ENCODE results near the gene SMAD2. TPM values are rescaled to one million over a fixed set of nuclear protein-coding genes. Genes with fewer than 3 reads are reported as not detected.

Gene SMAD2
- total and polyA plus RNA-seq, 2 experiments from 2014 or later, result 58.5 to 108 TPM

DNA sequence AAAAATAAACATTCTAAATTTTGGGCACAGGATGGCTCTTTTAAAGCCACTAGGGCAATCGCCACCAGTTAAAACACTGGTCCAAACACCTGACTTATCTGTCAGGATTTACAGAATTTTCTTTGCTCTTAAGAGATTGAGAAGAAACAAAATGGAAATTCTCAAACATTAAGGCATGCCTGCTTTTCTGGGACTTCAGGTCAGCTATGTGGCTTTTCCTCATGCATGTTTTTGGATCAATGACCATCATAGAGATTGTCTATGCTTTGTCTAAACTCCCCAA, 112.7 kb downstream of the SMAD2 start:
- Histone ChIP-seq H4K20me1 (ENCODE audit: insufficient read depth, poor library complexity, severe bottlenecking) (no peaks in the 10 kb centered on the region), H3K27ac (no peak overlapping the region), H3K4me2 (peak overlapping the region; percentile 2)

DNA sequence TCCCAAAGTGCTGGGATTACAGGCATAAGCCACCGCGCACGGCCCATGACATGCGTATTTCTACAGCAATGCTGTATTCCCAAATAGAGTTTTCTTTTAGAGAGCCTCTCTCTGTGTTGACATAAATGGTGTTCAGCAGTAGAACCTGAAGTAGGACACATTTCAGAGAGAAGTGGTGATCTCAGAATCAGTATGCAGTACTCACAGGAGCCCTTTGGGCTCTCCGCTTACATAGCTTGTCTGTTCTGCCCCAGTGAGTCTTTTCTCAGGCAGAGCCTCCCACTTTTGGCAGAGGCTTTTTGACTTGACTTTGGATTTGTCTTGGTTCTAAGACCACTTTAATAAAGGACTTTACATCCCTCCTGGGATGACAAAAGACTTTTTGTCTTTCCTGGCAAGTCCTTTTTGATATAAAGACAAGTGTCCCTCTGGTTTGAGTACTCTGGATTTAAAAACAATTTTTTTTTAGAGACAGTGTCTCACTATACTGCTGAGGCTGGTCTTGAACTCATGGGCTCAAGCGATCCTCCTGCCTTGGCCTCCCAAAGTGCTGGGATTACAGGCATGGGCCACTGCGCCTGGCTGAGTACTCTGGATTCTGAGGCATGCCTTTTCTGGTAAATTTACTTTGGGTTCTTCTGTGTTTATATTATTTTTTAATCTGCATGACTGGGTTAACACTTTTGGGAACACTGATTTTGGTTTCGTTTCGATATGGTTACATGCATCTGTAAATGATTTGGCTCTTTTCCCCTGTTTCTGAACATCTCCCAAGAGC, 113.3 kb downstream of the SMAD2 start:
- H3K36me3 ChIP-seq (replicated peaks; ENCODE audit: insufficient read depth, low read depth), result no peaks in the 10 kb centered on the region
- H3K27ac ChIP-seq, result no peak overlapping the region
- H3K4me1 ChIP-seq (ENCODE audit: insufficient read depth), result no peaks in the 10 kb centered on the region
- no peaks in the 10 kb centered on the region for H3K79me2 ChIP-seq
- H3K9me2 ChIP-seq (replicated peaks; ENCODE audit: insufficient read depth), result no peaks in the 10 kb centered on the region
- TF ChIP-seq EZH2 (IDR thresholded peaks at IDR 0.05; ENCODE audit: borderline replicate concordance) (no peak), EZH2phosphoT487 (IDR thresholded peaks at IDR 0.05; ENCODE audit: low read depth, severe bottlenecking, unreplicated experiment) (no peak)
- TF ChIP-seq, protein P1, sequence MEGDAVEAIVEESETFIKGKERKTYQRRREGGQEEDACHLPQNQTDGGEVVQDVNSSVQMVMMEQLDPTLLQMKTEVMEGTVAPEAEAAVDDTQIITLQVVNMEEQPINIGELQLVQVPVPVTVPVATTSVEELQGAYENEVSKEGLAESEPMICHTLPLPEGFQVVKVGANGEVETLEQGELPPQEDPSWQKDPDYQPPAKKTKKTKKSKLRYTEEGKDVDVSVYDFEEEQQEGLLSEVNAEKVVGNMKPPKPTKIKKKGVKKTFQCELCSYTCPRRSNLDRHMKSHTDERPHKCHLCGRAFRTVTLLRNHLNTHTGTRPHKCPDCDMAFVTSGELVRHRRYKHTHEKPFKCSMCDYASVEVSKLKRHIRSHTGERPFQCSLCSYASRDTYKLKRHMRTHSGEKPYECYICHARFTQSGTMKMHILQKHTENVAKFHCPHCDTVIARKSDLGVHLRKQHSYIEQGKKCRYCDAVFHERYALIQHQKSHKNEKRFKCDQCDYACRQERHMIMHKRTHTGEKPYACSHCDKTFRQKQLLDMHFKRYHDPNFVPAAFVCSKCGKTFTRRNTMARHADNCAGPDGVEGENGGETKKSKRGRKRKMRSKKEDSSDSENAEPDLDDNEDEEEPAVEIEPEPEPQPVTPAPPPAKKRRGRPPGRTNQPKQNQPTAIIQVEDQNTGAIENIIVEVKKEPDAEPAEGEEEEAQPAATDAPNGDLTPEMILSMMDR (IDR thresholded peaks at IDR 0.05; ENCODE audit: poor library complexity), result no peak
- H3K4me3 ChIP-seq, result no peak overlapping the region
- 94% methylated on average over 9 of the region's 9 CpGs for WGBS (ENCODE audit: low lambda C conversion rate, missing lambda C conversion rate)
- no peak overlapping the region for H2AFZ ChIP-seq
- no peak for DNase-seq (ENCODE audit: low spot score)
- H4K20me1 ChIP-seq (ENCODE audit: insufficient read depth, poor library complexity, severe bottlenecking), result no peaks in the 10 kb centered on the region
- H3K4me2 ChIP-seq, result peak overlapping the region; percentile 2
- H3K9me3 ChIP-seq (ENCODE audit: low read depth), result no peaks in the 10 kb centered on the region
- no peaks in the 10 kb centered on the region for H3K27me3 ChIP-seq

More for the DNA sequence above, 112.7 kb downstream of the SMAD2 start:
- TF ChIP-seq, protein P1 (IDR thresholded peaks at IDR 0.05; ENCODE audit: poor library complexity), result no peak
- TF ChIP-seq EZH2 (IDR thresholded peaks at IDR 0.05; ENCODE audit: borderline replicate concordance) (no peak), EZH2phosphoT487 (IDR thresholded peaks at IDR 0.05; ENCODE audit: low read depth, severe bottlenecking, unreplicated experiment) (no peak)
- H3K9me2 ChIP-seq (replicated peaks; ENCODE audit: insufficient read depth), result no peaks in the 10 kb centered on the region
- H3K79me2 ChIP-seq, result no peaks in the 10 kb centered on the region
- DNase-seq (ENCODE audit: low spot score), result no peak
- H3K4me1 ChIP-seq (ENCODE audit: insufficient read depth), result no peaks in the 10 kb centered on the region
- H2AFZ ChIP-seq, result no peak overlapping the region
- H3K9me3 ChIP-seq (ENCODE audit: low read depth), result no peaks in the 10 kb centered on the region
- no peaks in the 10 kb centered on the region for H3K36me3 ChIP-seq (replicated peaks; ENCODE audit: insufficient read depth, low read depth)
- H3K27me3 ChIP-seq, result no peaks in the 10 kb centered on the region
- 76% methylated on average over 1 of the region's 1 CpG for WGBS (ENCODE audit: low lambda C conversion rate, missing lambda C conversion rate)
- no peak overlapping the region for H3K4me3 ChIP-seq

DNA sequence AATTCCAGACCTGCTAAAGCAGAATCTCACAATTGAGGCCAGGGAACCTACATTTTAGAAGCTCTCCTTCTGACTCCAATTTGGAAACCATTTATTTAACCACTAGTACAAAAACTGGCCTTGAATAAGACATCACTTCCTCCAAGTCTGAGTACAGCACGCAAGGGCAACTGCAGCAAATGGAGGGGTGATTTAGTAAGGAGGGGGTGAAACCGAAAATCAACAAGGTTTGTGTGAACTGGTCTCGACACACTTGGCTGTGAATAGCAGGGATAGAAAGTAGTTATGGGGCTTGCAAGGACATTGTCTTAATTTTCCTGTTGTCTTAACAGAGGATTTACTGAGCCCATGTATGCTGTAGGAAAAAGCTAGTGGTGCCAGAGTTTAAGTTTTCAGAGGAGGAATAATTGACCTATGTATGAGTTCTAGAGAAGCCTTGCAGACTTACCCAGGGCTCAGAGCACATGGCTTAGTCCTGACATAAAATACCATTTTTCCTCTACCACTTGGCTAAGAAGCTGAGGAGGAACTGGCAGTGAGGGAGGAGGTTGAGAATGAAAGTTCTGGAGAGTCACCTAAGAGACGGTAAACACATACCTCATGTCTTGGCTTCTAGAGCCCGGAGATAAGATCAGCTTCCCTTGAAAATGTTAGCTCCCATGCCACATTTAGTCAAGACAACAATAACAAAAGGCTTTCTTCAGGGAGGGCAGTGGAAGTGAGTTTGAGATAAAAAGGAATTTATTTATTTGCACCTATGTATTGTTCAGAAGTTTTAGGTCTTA, 114.8 kb downstream of the SMAD2 start:
- 76% methylated on average over 5 of the region's 5 CpGs for WGBS (ENCODE audit: low lambda C conversion rate, missing lambda C conversion rate)
- TF ChIP-seq EZH2phosphoT487 (IDR thresholded peaks at IDR 0.05; ENCODE audit: low read depth, severe bottlenecking, unreplicated experiment), result no peak
- H3K27me3 ChIP-seq, result no peaks in the 10 kb centered on the region

DNA sequence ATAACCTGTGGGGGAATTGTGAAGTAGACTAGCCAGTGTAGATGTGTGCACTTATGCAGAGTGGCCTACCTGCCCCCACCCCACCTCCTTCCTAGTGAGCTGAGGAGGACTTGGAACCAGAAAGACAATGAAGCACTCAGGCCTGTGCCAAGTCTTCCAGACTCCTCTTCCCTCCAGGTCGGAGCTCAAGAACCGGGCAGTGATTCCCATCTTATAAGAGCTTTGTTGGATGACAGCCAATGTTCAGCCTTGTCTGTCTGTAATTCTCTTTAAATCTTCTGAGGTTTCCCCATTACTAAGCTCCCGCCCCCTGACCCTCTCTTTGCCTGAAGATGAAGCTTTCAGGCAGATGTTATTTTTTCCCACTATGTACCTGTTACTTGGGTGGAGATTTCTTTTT, 121.0 kb downstream of the SMAD2 start:
- no peaks in the 10 kb centered on the region for H3K79me2 ChIP-seq
- H3K27ac ChIP-seq, result no peak overlapping the region
- TF ChIP-seq, protein P1 (IDR thresholded peaks at IDR 0.05; ENCODE audit: poor library complexity), result no peak
- TF ChIP-seq EZH2phosphoT487 (IDR thresholded peaks at IDR 0.05; ENCODE audit: low read depth, severe bottlenecking, unreplicated experiment) (no peak), EZH2 (IDR thresholded peaks at IDR 0.05; ENCODE audit: borderline replicate concordance) (no peak)
- no peaks in the 10 kb centered on the region for H3K9me2 ChIP-seq (replicated peaks; ENCODE audit: insufficient read depth)
- H3K4me3 ChIP-seq, result no peak overlapping the region
- H3K4me1 ChIP-seq (ENCODE audit: insufficient read depth), result no peaks in the 10 kb centered on the region
- no peaks in the 10 kb centered on the region for H4K20me1 ChIP-seq (ENCODE audit: insufficient read depth, poor library complexity, severe bottlenecking)
- H3K4me2 ChIP-seq, result no peak overlapping the region
- no peak overlapping the region for H2AFZ ChIP-seq
- H3K36me3 ChIP-seq (replicated peaks; ENCODE audit: insufficient read depth, low read depth), result no peaks in the 10 kb centered on the region
- H3K27me3 ChIP-seq, result no peaks in the 10 kb centered on the region
- whole genome bisulfite sequencing (ENCODE audit: low lambda C conversion rate, missing lambda C conversion rate), result 50% methylated on average over 3 of the region's 3 CpGs
- H3K9me3 ChIP-seq (ENCODE audit: low read depth), result no peaks in the 10 kb centered on the region
- DNase-seq (ENCODE audit: low spot score), result peak; percentile 32

More for the DNA sequence above, 114.8 kb downstream of the SMAD2 start:
- H3K4me2 ChIP-seq, result no peak overlapping the region
- no peaks in the 10 kb centered on the region for H3K36me3 ChIP-seq (replicated peaks; ENCODE audit: insufficient read depth, low read depth)
- no peaks in the 10 kb centered on the region for H4K20me1 ChIP-seq (ENCODE audit: insufficient read depth, poor library complexity, severe bottlenecking)
- H2AFZ ChIP-seq, result no peak overlapping the region
- H3K79me2 ChIP-seq, result no peaks in the 10 kb centered on the region
- DNase-seq (ENCODE audit: low spot score), result no peak
- no peaks in the 10 kb centered on the region for H3K9me3 ChIP-seq (ENCODE audit: low read depth)
- H3K4me3 ChIP-seq, result no peak overlapping the region
- no peaks in the 10 kb centered on the region for H3K9me2 ChIP-seq (replicated peaks; ENCODE audit: insufficient read depth)
- no peaks in the 10 kb centered on the region for H3K4me1 ChIP-seq (ENCODE audit: insufficient read depth)
- no peak overlapping the region for H3K27ac ChIP-seq
